HCT116 (cell line): ENCODE measurements around the gene BFSP2. TPM values are rescaled to one million over a fixed set of nuclear protein-coding genes. Genes with fewer than 3 reads are reported as not detected.

Experiments used
- ATAC-seq: fragments of 200-7000 bp; cut with Tn5 transposase; 2 replicates; pipeline ENCODE4 v1.9.1; 2020; ENCODE audit warnings: mild to moderate bottlenecking, moderate library complexity
- BruUV-seq: library from RNA; stranded (reverse); fragments of 400-500 nt; replicated peaks from 2 replicates; lab custom pipeline; 2021; lab: Mats Ljungman, UMichigan
- CTCF ChIA-PET: fragments of 300-600 bp; sonication (Branson Sonifier 250); formaldehyde crosslinking; loops from one replicate; lab custom pipeline; 2021; ENCODE audit warnings: antibody characterized with exemption; lab: Charles Lee
- POLR2A ChIA-PET: fragments of 300-600, 350-600 bp; sonication (Branson Sonifier 250); formaldehyde crosslinking; loops from one replicate; lab custom pipeline; 2021; ENCODE audit warnings: antibody characterized with exemption; lab: Charles Lee
- RAD21 ChIA-PET, 2 experiments: fragments of 300-600 bp; sonication (Branson Sonifier 250); formaldehyde crosslinking; loops; one replicate each; lab custom pipeline; 2023; ENCODE audit warnings: low total read pairs in 2 of 2; ENCODE audit not compliant: uncharacterized antibody in 2 of 2, unreplicated experiment in 2 of 2, low non-redundant PET in 1 of 2; lab: Charles Lee
- DNase-seq: peaks from one replicate; pipeline ENCODE4 v3.0.0-alpha.2; 2010; ENCODE audit warnings: low read depth, low spot score
- H2AFZ ChIP-seq: fragments of 200-600 bp; shearing (Covaris generic), sonication (generic); 2 replicates; pipeline ENCODE4 v1.6.1; 2017; ENCODE audit warnings: low read depth, mixed run types, mixed read lengths, antibody characterized with exemption, low read length; ENCODE audit not compliant: poor library complexity, severe bottlenecking
- H3K27ac ChIP-seq: 2 replicates; pipeline ENCODE4 v1.5.1; 2012; ENCODE audit warnings: low read depth, low read length
- H3K27me3 ChIP-seq: fragments of 200-600 bp; sonication (generic); 2 replicates; pipeline ENCODE4 v1.6.1; 2016; ENCODE audit warnings: mixed run types, low read length, mixed read lengths; ENCODE audit not compliant: insufficient read depth
- H3K36me3 ChIP-seq, 2 experiments: fragments of 200-500 bp in 1 of 2; fragments of 200-600 bp in 1 of 2; sonication (Bioruptor generic) in 1 of 2; sonication (generic) in 1 of 2; 2 replicates each; pipeline versions ENCODE4 v1.5.1 to v1.6.1; 2014 to 2016; ENCODE audit warnings: low read length in 2 of 2, inconsistent platforms in 1 of 2, mixed read lengths in 1 of 2, mixed run types in 1 of 2; ENCODE audit not compliant: insufficient read depth in 2 of 2, control insufficient read depth in 1 of 2
- H3K4me1 ChIP-seq, 2 experiments: fragments of 200-600 bp in 1 of 2; sonication (generic) in 1 of 2; 2 replicates each; pipeline versions ENCODE4 v1.5.1 to v1.6.1; 2012 to 2017; ENCODE audit warnings: low read length in 2 of 2, inconsistent platforms in 1 of 2, mild to moderate bottlenecking in 1 of 2, mixed read lengths in 1 of 2, mixed run types in 1 of 2, moderate library complexity in 1 of 2; ENCODE audit not compliant: insufficient read depth in 2 of 2, control insufficient read depth in 1 of 2
- H3K4me2 ChIP-seq: fragments of 200-600 bp; sonication (generic); 2 replicates; pipeline ENCODE4 v1.6.1; 2017; ENCODE audit warnings: mixed run types, low read length, mixed read lengths
- H3K4me3 ChIP-seq, 2 experiments: fragments of 200-600 bp in 1 of 2; sonication (generic) in 1 of 2; replicated peaks in 1 of 2; 2 replicates each; pipeline ENCODE4 v1.5.1; 2011 to 2016; ENCODE audit warnings: low read length in 2 of 2, control low read depth in 1 of 2, low read depth in 1 of 2, mild to moderate bottlenecking in 1 of 2, mixed read lengths in 1 of 2, mixed run types in 1 of 2
- H3K79me2 ChIP-seq: fragments of 200-600 bp; sonication (generic); 2 replicates; pipeline ENCODE4 v1.6.1; 2017; ENCODE audit warnings: mild to moderate bottlenecking, mixed run types, low read length, moderate library complexity, mixed read lengths; ENCODE audit not compliant: insufficient read depth
- H3K9ac ChIP-seq: fragments of 200-600 bp; sonication (generic); 2 replicates; pipeline ENCODE4 v1.6.1; 2016; ENCODE audit warnings: low read length, mixed read lengths
- H3K9me2 ChIP-seq: fragments of 200-600 bp; sonication (generic), shearing (Covaris generic); 2 replicates; pipeline ENCODE4 v1.6.1; 2017; ENCODE audit warnings: mixed run types, mild to moderate bottlenecking, moderate library complexity; ENCODE audit not compliant: insufficient read depth
- H3K9me3 ChIP-seq, 2 experiments: fragments of 200-500 bp in 1 of 2; fragments of 200-600 bp in 1 of 2; sonication (Bioruptor generic) in 1 of 2; sonication (generic) in 1 of 2; 2 replicates each; pipeline ENCODE4 v1.6.1; 2014 to 2017; ENCODE audit warnings: low read length in 2 of 2, mixed read lengths in 2 of 2, inconsistent platforms in 1 of 2, low read depth in 1 of 2, mild to moderate bottlenecking in 1 of 2, mixed run types in 1 of 2, moderate library complexity in 1 of 2; ENCODE audit not compliant: control insufficient read depth in 1 of 2, insufficient read depth in 1 of 2
- H4K20me1 ChIP-seq: fragments of 200-600 bp; sonication (generic), shearing (Covaris generic); 2 replicates; pipeline ENCODE4 v1.6.1; 2017; ENCODE audit warnings: mixed run types, mild to moderate bottlenecking, moderate library complexity; ENCODE audit not compliant: insufficient read depth
- ATF3 ChIP-seq: IDR thresholded peaks from 2 replicates; pipeline ENCODE4 v1.6.1; 2012
- CBX3 ChIP-seq: IDR thresholded peaks from 2 replicates; pipeline ENCODE4 v1.6.1; 2012; ENCODE audit warnings: low read depth
- CEBPB ChIP-seq: IDR thresholded peaks from 2 replicates; pipeline ENCODE4 v1.6.1; 2012; ENCODE audit warnings: low read depth
- CTCF ChIP-seq, 3 experiments: fragments of 200-600 bp in 1 of 3; sonication (generic) in 1 of 3; IDR thresholded peaks in 2 of 3; conservative IDR thresholded peaks in 1 of 3; 2 replicates each; pipeline ENCODE4 v1.5.1; 2012 to 2017; ENCODE audit warnings: low read depth in 2 of 3, low read length in 2 of 3, antibody characterized with exemption in 1 of 3, borderline replicate concordance in 1 of 3, control low read depth in 1 of 3, mild to moderate bottlenecking in 1 of 3, mixed read lengths in 1 of 3, mixed run types in 1 of 3, moderate library complexity in 1 of 3; ENCODE audit not compliant: insufficient read depth in 1 of 3
- EZH2 ChIP-seq: fragments of 200-600 bp; sonication (generic); IDR thresholded peaks from 2 replicates; pipeline ENCODE4 v1.6.1; 2017; ENCODE audit warnings: antibody characterized with exemption, mixed run types
- EZH2phosphoT487 ChIP-seq: fragments of 200-600 bp; IDR thresholded peaks from 2 replicates; pipeline ENCODE4 v1.6.1; 2018; ENCODE audit warnings: antibody characterized with exemption, borderline replicate concordance
- FOSL1 ChIP-seq: IDR thresholded peaks from 2 replicates; pipeline ENCODE4 v1.6.1; 2012; ENCODE audit warnings: low read depth
- JUND ChIP-seq: IDR thresholded peaks from 2 replicates; pipeline ENCODE4 v1.6.1; 2012
- RAD21 ChIP-seq: IDR thresholded peaks from 2 replicates; pipeline ENCODE4 v1.6.1; 2012; ENCODE audit warnings: low read depth, mild to moderate bottlenecking
- SP1 ChIP-seq: IDR thresholded peaks from 2 replicates; pipeline ENCODE4 v1.6.1; 2012; ENCODE audit warnings: low read depth
- SRF ChIP-seq: IDR thresholded peaks from 2 replicates; pipeline ENCODE4 v1.6.1; 2012; ENCODE audit warnings: low read depth
- TCF7L2 ChIP-seq: IDR thresholded peaks from 2 replicates; pipeline ENCODE4 v1.7.0; 2011; ENCODE audit warnings: borderline replicate concordance, inconsistent platforms; ENCODE audit not compliant: insufficient read depth, insufficient read length; ENCODE audit errors: extremely low read depth
- ZBTB33 ChIP-seq: IDR thresholded peaks from 2 replicates; pipeline ENCODE4 v1.6.1; 2011; ENCODE audit warnings: mild to moderate bottlenecking, low read length, moderate library complexity; ENCODE audit not compliant: insufficient replicate concordance; ENCODE audit errors: extremely low read depth
- ZFX ChIP-seq: fragments of 450-650 bp; IDR thresholded peaks from 2 replicates; pipeline ENCODE4 v1.6.1; 2017
- ZNF274 ChIP-seq: fragments of 200-500 bp; sonication (Bioruptor generic); IDR thresholded peaks from 2 replicates; pipeline ENCODE4 v1.6.1; 2014; ENCODE audit warnings: mild to moderate bottlenecking, low read depth, low read length, inconsistent platforms
- intact Hi-C: fragments of 100-400 bp; cut with micrococcal nuclease; formaldehyde crosslinking; loops from 2 replicates; pipeline ENCODE4 v1.10.0; 2022
- total RNA-seq: library from RNA; stranded (reverse); gene quantifications from one replicate; pipeline ENCODE4 v1.2.1, GENCODE V29; 2021; ENCODE audit not compliant: unreplicated experiment

The BFSP2 gene
- total RNA-seq, 1 experiment from 2014 or later: not detected

- TF ChIP-seq ZFX (no peak), ZNF274 (no peak), ATF3 (no peak)
These were observed 55.4 kb downstream of the BFSP2 start (continued) for GRCh38 chr3:133455281-133455680.

GRCh38 chr3:133455960-133456359, 56.1 kb downstream of the BFSP2 start:
- H3K4me2 ChIP-seq: no peak overlapping the region
- ChIA-PET RAD21 (no interaction called here), POLR2A (no interaction called here), CTCF (interaction anchor here (1.6 kb wide), 1 partner anchor 123 kb away, joined by 5 read pairs; no protein-coding TSS in a partner anchor)
- BruUV-seq: no TSS peak
- H2AFZ ChIP-seq: no peak overlapping the region
- intact Hi-C loops: no loop called here
- H3K9me2 ChIP-seq: no peaks in the 10 kb centered on the region
- H3K9me3 ChIP-seq: no peaks in the 10 kb centered on the region
- no peak overlapping the region for H3K9ac ChIP-seq
- ATAC-seq (no peak), DNase-seq (no peak)
- no peak for TF ChIP-seq TCF7L2
- no peak for TF ChIP-seq EZH2
- no peak for TF ChIP-seq CBX3
- no peak for TF ChIP-seq SP1
- TF ChIP-seq JUND: no peak
- no peak for TF ChIP-seq EZH2phosphoT487
- no peak overlapping the region for H3K4me3 ChIP-seq
- no peaks in the 10 kb centered on the region for H3K79me2 ChIP-seq
- no peaks in the 10 kb centered on the region; the same call in 1 of the 2 replicates for H3K27me3 ChIP-seq
- no peak overlapping the region for H3K27ac ChIP-seq
- no peaks in the 10 kb centered on the region for H3K4me1 ChIP-seq
- no peaks in the 10 kb centered on the region for H4K20me1 ChIP-seq
- no peaks in the 10 kb centered on the region for H3K36me3 ChIP-seq

GRCh38 chr3:133457025-133457424, 57.2 kb downstream of the BFSP2 start:
- Histone ChIP-seq H3K9ac (no peak overlapping the region), H4K20me1 (no peaks in the 10 kb centered on the region), H3K9me2 (no peaks in the 10 kb centered on the region), H3K27me3 (no peaks in the 10 kb centered on the region; the same call in 1 of the 2 replicates), H3K9me3 (no peaks in the 10 kb centered on the region), H3K79me2 (no peaks in the 10 kb centered on the region), H2AFZ (peak overlapping the region; percentile 7), H3K4me2 (no peak overlapping the region), H3K36me3 (no peaks in the 10 kb centered on the region), H3K27ac (no peak overlapping the region), H3K4me3 (no peak overlapping the region), H3K4me1 (no peaks in the 10 kb centered on the region)
- no TSS peak for BruUV-seq
- CTCF ChIA-PET: interaction anchor here (1.0 to 1.6 kb wide), 3 partner anchors 10 to 122 kb away, joined by 3 to 5 read pairs (median 4); no protein-coding TSS in a partner anchor
- POLR2A ChIA-PET: no interaction called here
- ATAC-seq: no peak
- no peak for DNase-seq
- intact Hi-C loops: no loop called here
- RAD21 ChIA-PET: no interaction called here
- TF ChIP-seq CBX3 (no peak), FOSL1 (no peak), SRF (no peak), ZBTB33 (no peak), CEBPB (no peak), RAD21 (no peak), EZH2 (no peak), CTCF (IDR thresholded peaks at IDR 0.05 in 2 of 3, conservative IDR thresholded peaks at IDR 0.05 in 1 of 3; ENCODE audit: borderline replicate concordance in 1 of 3, insufficient read depth in 1 of 3, low read depth in 2 of 3, low read length in 2 of 3) (no peak), JUND (no peak)
